PFSK-1 (cell line): ENCODE data around the gene ZSWIM6.

Source experiments
- FOXP2 ChIP-seq: optimal IDR thresholded peaks from 2 replicates; pipeline ENCODE3; 2011; ENCODE audit warnings: borderline replicate concordance, control low read depth, inconsistent platforms; ENCODE audit not compliant: insufficient read depth; ENCODE audit errors: extremely low read length, extremely low read depth
- POLR2AphosphoS5 ChIP-seq: IDR thresholded peaks from 2 replicates; pipeline ENCODE4 v1.6.1; 2012; ENCODE audit warnings: low read depth, mild to moderate bottlenecking, control low read depth, low read length, moderate library complexity
- SIN3A ChIP-seq: IDR thresholded peaks from 2 replicates; pipeline ENCODE4 v1.6.1; 2012; ENCODE audit warnings: mild to moderate bottlenecking, low read length, moderate library complexity, borderline replicate concordance; ENCODE audit not compliant: insufficient read depth
- TAF1 ChIP-seq: IDR thresholded peaks from 2 replicates; pipeline ENCODE4 v1.6.1; 2012; ENCODE audit warnings: low read length, control low read depth, borderline replicate concordance; ENCODE audit not compliant: insufficient read depth
- TF ChIP-seq, protein P1 (sequence below), 2 experiments: IDR thresholded peaks; 2 replicates each; pipeline versions ENCODE4 v1.6.1 to v1.8.0; 2011 to 2012; ENCODE audit warnings: low read depth in 2 of 2, low read length in 2 of 2, control low read depth in 1 of 2, inconsistent platforms in 1 of 2, mild to moderate bottlenecking in 1 of 2, moderate library complexity in 1 of 2; ENCODE audit not compliant: insufficient read depth in 1 of 2

The ZSWIM6 gene

DNA sequence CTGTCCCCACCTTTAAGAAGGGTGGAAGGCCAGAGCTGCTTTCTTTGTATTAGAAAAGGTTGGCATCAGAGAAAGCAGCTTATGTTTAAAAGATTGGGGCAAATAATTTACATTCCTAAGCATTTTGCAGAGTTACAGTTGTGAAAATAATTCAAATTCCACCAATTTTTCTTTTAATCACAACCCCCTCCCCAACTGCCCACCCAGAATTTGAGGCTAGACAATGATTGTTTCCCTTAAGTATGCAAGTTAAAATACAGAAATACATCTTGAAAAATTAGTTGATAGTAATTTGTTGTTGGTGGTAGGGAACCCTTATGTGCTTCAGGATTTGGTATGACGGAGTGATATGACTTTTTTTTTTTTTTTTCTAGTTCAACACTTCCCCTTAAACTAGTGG, 133.0 kb downstream of the ZSWIM6 start:
- TF ChIP-seq POLR2AphosphoS5 (no peak), SIN3A (no peak), FOXP2 (no peak), TAF1 (no peak)
- TF ChIP-seq, protein P1, sequence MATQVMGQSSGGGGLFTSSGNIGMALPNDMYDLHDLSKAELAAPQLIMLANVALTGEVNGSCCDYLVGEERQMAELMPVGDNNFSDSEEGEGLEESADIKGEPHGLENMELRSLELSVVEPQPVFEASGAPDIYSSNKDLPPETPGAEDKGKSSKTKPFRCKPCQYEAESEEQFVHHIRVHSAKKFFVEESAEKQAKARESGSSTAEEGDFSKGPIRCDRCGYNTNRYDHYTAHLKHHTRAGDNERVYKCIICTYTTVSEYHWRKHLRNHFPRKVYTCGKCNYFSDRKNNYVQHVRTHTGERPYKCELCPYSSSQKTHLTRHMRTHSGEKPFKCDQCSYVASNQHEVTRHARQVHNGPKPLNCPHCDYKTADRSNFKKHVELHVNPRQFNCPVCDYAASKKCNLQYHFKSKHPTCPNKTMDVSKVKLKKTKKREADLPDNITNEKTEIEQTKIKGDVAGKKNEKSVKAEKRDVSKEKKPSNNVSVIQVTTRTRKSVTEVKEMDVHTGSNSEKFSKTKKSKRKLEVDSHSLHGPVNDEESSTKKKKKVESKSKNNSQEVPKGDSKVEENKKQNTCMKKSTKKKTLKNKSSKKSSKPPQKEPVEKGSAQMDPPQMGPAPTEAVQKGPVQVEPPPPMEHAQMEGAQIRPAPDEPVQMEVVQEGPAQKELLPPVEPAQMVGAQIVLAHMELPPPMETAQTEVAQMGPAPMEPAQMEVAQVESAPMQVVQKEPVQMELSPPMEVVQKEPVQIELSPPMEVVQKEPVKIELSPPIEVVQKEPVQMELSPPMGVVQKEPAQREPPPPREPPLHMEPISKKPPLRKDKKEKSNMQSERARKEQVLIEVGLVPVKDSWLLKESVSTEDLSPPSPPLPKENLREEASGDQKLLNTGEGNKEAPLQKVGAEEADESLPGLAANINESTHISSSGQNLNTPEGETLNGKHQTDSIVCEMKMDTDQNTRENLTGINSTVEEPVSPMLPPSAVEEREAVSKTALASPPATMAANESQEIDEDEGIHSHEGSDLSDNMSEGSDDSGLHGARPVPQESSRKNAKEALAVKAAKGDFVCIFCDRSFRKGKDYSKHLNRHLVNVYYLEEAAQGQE (IDR thresholded peaks at IDR 0.05; ENCODE audit: insufficient read depth in 1 of 2, low read depth in 2 of 2, low read length in 2 of 2) = no peak

DNA sequence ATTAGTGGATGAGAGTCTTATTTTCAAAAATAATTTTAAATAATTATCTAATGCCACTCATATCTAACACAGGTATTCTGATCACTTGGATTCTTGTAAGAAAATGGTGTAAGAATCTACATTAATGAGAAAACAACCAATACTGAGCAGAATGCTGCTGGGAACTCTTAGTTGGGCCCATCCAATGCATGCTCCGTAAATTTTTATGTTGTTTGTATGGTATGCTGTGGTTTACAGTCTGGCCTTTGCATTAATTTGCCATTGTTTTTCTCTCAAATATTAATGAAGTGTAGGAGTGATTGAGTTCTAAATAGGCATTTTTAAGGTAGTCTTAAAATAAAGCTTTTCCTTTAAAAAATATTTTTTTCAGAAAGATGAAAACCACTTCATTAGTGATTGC, 133.4 kb downstream of the ZSWIM6 start:
- no peak for TF ChIP-seq SIN3A
- TF ChIP-seq, protein P1 (IDR thresholded peaks at IDR 0.05; ENCODE audit: insufficient read depth in 1 of 2, low read depth in 2 of 2, low read length in 2 of 2) = no peak
- TF ChIP-seq POLR2AphosphoS5 = no peak
- TF ChIP-seq FOXP2 = no peak
- no peak for TF ChIP-seq TAF1

DNA sequence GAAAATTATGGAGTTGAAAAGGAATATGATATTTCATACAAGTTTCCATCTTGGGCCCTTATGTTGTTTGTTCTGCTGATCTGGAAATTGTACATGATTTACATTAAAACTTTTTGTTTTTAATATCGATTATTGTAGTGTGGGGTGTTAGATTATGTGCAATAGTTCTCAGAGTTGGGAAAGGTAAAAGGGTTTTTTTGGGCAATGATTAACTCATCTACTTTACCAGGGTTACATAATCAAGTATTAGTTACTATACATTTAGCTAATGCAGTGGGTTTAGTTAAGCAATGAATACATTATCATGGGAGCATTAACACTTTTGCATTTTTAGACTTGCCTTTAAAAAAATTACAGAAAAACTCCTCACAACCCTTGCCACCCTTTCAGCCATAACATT, 134.0 kb downstream of the ZSWIM6 start:
- TF ChIP-seq TAF1 (no peak), SIN3A (no peak), POLR2AphosphoS5 (no peak), FOXP2 (no peak)
- TF ChIP-seq, protein P1 (IDR thresholded peaks at IDR 0.05; ENCODE audit: insufficient read depth in 1 of 2, low read depth in 2 of 2, low read length in 2 of 2) = no peak

DNA sequence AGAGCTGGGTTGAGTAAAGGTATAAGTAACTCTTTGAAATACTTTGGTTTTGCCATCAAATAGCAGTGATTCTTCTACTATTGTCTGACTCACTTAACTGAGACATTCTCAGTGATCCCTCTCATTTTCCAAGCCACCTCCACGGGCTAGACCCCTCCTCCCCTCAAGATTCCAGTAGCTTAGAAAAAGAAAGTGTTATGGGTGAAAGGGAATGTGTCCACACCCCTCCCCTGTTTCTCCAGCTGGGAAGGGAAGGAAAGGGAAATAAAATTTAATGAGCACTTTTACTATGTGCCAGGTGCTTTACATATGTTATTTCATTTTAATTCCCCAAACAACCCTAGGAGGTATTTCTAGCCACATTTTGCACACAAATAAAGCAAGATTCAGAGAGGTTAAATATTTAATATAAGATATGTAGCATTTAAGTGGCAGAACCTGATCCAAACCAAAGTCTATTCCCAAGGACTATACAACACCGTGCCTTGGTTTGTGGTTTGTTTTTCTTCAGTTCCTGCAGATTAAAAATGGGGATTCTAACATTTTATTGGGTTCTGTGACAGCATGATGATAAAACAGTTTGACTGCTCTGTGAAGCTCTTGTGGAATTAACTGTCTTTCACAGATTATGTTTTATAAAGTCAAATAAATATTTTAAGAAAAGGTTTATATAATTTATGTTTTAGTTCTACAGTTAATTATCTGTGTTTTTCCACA, 135.9 kb downstream of the ZSWIM6 start:
- no peak for TF ChIP-seq POLR2AphosphoS5
- TF ChIP-seq FOXP2 = no peak
- no peak for TF ChIP-seq SIN3A
- TF ChIP-seq, protein P1 (IDR thresholded peaks at IDR 0.05; ENCODE audit: insufficient read depth in 1 of 2, low read depth in 2 of 2, low read length in 2 of 2) = no peak
- no peak for TF ChIP-seq TAF1

DNA sequence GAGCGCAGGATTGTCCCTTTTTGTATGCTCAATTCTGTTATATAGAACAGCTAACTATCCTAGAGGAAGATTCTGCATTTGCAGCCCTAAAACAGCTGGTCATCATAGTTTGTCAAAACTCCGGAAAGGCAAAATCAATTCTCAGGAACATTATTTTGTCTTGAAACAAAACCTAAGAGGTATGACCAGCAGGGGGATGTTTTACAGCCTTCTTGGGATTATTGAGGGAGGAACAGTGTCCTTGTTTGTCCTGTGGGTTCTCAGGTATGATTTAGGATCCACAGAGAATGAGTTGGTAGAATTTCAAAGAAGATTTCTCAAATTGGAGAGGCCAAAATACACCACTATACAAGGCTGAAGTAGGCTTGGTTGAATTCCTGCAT, 136.4 kb downstream of the ZSWIM6 start:
- no peak for TF ChIP-seq TAF1
